ENCODE data around the gene SELENOS. TPM values are rescaled to one million over a fixed set of nuclear protein-coding genes. Genes with fewer than 3 reads are reported as not detected.

SELENOS gene
- total and polyA plus RNA-seq, 9 of the 15 experiments (the other 6 are each of a cell fraction or from before 2014, with no cell fraction given) = 24.9 to 57.4 (median 47.9) TPM

GRCh38 chr15:101244889-101245668 is 32.2 kb downstream of the SELENOS start (continued):
- no peak for TF ChIP-seq HDAC1 (IDR thresholded peaks at IDR 0.05)

GRCh38 chr15:101244036-101244781 is 33.1 kb downstream of the SELENOS start:
- 77% methylated on average over 7 of the region's 7 CpGs for WGBS (ENCODE audit: insufficient coverage, low coverage, missing lambda C conversion rate)
- Histone ChIP-seq H4K20me1 (replicated peaks; ENCODE audit: control insufficient read depth, insufficient read depth, low read length) (peaks cover 15% of the 10 kb centered on the region), H2AFZ (ENCODE audit: low read depth, low read length) (no peak overlapping the region), H3K4me1 (replicated peaks in 1 of 2; ENCODE audit: control insufficient read depth in 2 of 2, insufficient read depth in 2 of 2, low read length in 2 of 2) (peaks cover 0 to 4% of the 10 kb centered on the region in 2 experiments; a peak in 2 of 5 replicates), H3K4me2 (ENCODE audit: insufficient read depth, low read length) (no peak overlapping the region), H3K9ac (ENCODE audit: insufficient read depth in 1 of 2, low read depth in 2 of 2, low read length in 2 of 2) (no peak overlapping the region), H3K27me3 (ENCODE audit: control insufficient read depth in 2 of 2, insufficient read depth in 2 of 2, low read length in 2 of 2) (no peaks in the 10 kb centered on the region), H3K9me1 (ENCODE audit: control insufficient read depth, insufficient read depth, low read length) (no peaks in the 10 kb centered on the region), H3K36me3 (ENCODE audit: control insufficient read depth, insufficient read depth, low read length) (peaks cover 14% of the 10 kb centered on the region; the same call in 2 of the 3 replicates), H3K27ac (ENCODE audit: extremely low read depth, low read depth, low read length) (no peak overlapping the region), H3K79me2 (ENCODE audit: control insufficient read depth, insufficient read depth, low read length) (peaks cover 86% of the 10 kb centered on the region), H3K9me3 (replicated peaks; ENCODE audit: control insufficient read depth, insufficient read depth, low read depth, low read length) (no peaks in the 10 kb centered on the region), H3K4me3 (no peak overlapping the region)
- CTCF ChIA-PET (ENCODE audit: low intra/inter-chr PET ratio) = no interaction called here
- intact Hi-C loops (cut with micrococcal nuclease) (no loop called here), in situ Hi-C loops (cut with MboI) (no loop called here)
- TF ChIP-seq RBM39 (optimal IDR thresholded peaks at IDR 0.05; ENCODE audit: low read depth, low read length) (no peak), MXD1 (CRISPR knock-in tag; IDR thresholded peaks at IDR 0.05; ENCODE audit: borderline replicate concordance, poor library complexity, severe bottlenecking) (no peak), CEBPB (tag; IDR thresholded peaks at IDR 0.05) (no peak), TAF1 (IDR thresholded peaks at IDR 0.05; ENCODE audit: control insufficient read depth, extremely low read depth, insufficient read depth, low read length, severe bottlenecking) (no peak), DPF2 (IDR thresholded peaks at IDR 0.05) (no peak), ZNF668 (CRISPR knock-in tag; IDR thresholded peaks at IDR 0.05) (no peak), ZNF445 (CRISPR knock-in tag; IDR thresholded peaks at IDR 0.05; ENCODE audit: low read depth) (no peak), ETV6 (IDR thresholded peaks at IDR 0.05; ENCODE audit: borderline replicate concordance in 1 of 2, low read depth in 2 of 2, low read length in 1 of 2) (no peak), ETV6 (CRISPR knock-in tag; IDR thresholded peaks at IDR 0.05; ENCODE audit: borderline replicate concordance) (no peak), ZNF24 (IDR thresholded peaks at IDR 0.05) (no peak), MED1 (CRISPR knock-in tag; IDR thresholded peaks at IDR 0.05; ENCODE audit: borderline replicate concordance) (no peak)
- FAIRE-seq (peak; percentile 19), ATAC-seq (no peak), DNase-seq (ENCODE audit: extremely low read depth in 1 of 4, low spot score in 3 of 4) (no peak)
- POLR2A ChIA-PET = interaction anchor here (0.8 to 1.0 kb wide), 2 partner anchors 8 to 115 kb away, joined by 3 read pairs; partner anchors contain the start of gene CHSY1
- BruUV-seq (replicated peaks) = no TSS peak

Measured in K562 (cell line).